B cell (primary cell): ENCODE results near the gene PPARD. TPM values are rescaled to one million over a fixed set of nuclear protein-coding genes. Genes with fewer than 3 reads are reported as not detected.

ENCODE experiments used
- ATAC-seq: fragments of 200-7000 bp; cut with Tn5 transposase; one replicate; pipeline ENCODE4 v1.10.0; 2021; ENCODE audit warnings: low read depth, mild to moderate bottlenecking, moderate number of reproducible peaks, moderate library complexity
- CTCF ChIA-PET: fragments of 350-600 bp; sonication (Branson Sonifier 250); formaldehyde crosslinking; loops from one replicate; lab custom pipeline; 2021; ENCODE audit warnings: antibody characterized with exemption, inconsistent platforms; lab: Charles Lee
- POLR2A ChIA-PET: fragments of 350-600 bp; sonication (Branson Sonifier 250); formaldehyde crosslinking; loops from one replicate; lab custom pipeline; 2021; ENCODE audit warnings: antibody characterized with exemption; lab: Charles Lee
- DNase-seq: peaks from one replicate; pipeline ENCODE4 v3.0.0; 2013
- H2AFZ ChIP-seq: 2 replicates; pipeline ENCODE4 v1.6.1; 2012; ENCODE audit warnings: mild to moderate bottlenecking, low read depth, low read length; ENCODE audit not compliant: insufficient read depth, poor library complexity, severe bottlenecking
- H3K27ac ChIP-seq, 2 donors: 1 replicate in 1 of 2; 2 replicates in 1 of 2; pipeline ENCODE4 v1.5.1; 2012 to 2013; ENCODE audit warnings: low read length in 2 of 2, mild to moderate bottlenecking in 2 of 2, moderate library complexity in 1 of 2
- H3K27me3 ChIP-seq, 4 experiments: fragments of 200-600 bp in 1 of 4; sonication (generic) in 1 of 4; replicated peaks in 1 of 4; 1 replicate in 2 of 4; 2 replicates in 2 of 4; pipeline versions ENCODE4 v1.6.1 to v1.7.0; 2013 to 2016; ENCODE audit warnings: low read length in 3 of 4, mild to moderate bottlenecking in 2 of 4, mixed read lengths in 1 of 4, moderate library complexity in 1 of 4; ENCODE audit not compliant: insufficient read depth in 4 of 4, control insufficient read depth in 3 of 4; ENCODE audit errors: control extremely low read depth in 1 of 4
- H3K36me3 ChIP-seq, 2 experiments: replicated peaks in 1 of 2; 1 replicate in 1 of 2; 2 replicates in 1 of 2; pipeline versions ENCODE4 v1.6.1 to v1.7.1; 2013; ENCODE audit warnings: low read length in 1 of 2; ENCODE audit not compliant: insufficient read depth in 2 of 2, control insufficient read depth in 1 of 2; ENCODE audit errors: control extremely low read depth in 1 of 2, extremely low read depth in 1 of 2
- H3K4me1 ChIP-seq, 2 donors: fragments of 200-600 bp in 1 of 2; sonication (generic) in 1 of 2; 1 replicate in 1 of 2; 2 replicates in 1 of 2; pipeline versions ENCODE4 v1.5.1 to v1.6.1; 2013 to 2017; ENCODE audit warnings: low read length in 2 of 2; ENCODE audit not compliant: control insufficient read depth in 2 of 2, insufficient read depth in 2 of 2
- H3K4me2 ChIP-seq: replicated peaks from 2 replicates; pipeline ENCODE3; 2012; ENCODE audit warnings: mild to moderate bottlenecking, low read depth, low read length; ENCODE audit not compliant: poor library complexity, severe bottlenecking
- H3K4me3 ChIP-seq, 5 experiments: fragments of 200-600 bp in 1 of 5; sonication (generic) in 1 of 5; 1 replicate in 3 of 5; 2 replicates in 2 of 5; pipeline versions ENCODE4 v1.5.1 to v1.7.0; 2011 to 2016; ENCODE audit warnings: low read length in 4 of 5, mild to moderate bottlenecking in 4 of 5, low read depth in 2 of 5, control low read depth in 1 of 5, moderate library complexity in 1 of 5; ENCODE audit not compliant: insufficient read depth in 1 of 5; ENCODE audit errors: control extremely low read depth in 1 of 5, extremely low read depth in 1 of 5
- H3K79me2 ChIP-seq: fragments of 200-600 bp; sonication (generic); one replicate; pipeline ENCODE4 v1.6.0; 2016; ENCODE audit warnings: low read length; ENCODE audit not compliant: control insufficient read depth, insufficient read depth
- H3K9ac ChIP-seq: fragments of 200-600 bp; sonication (generic); 2 replicates; pipeline ENCODE4 v1.6.1; 2017; ENCODE audit warnings: mild to moderate bottlenecking, low read length, moderate library complexity
- H3K9me3 ChIP-seq, 3 donors: one replicate each; pipeline versions ENCODE4 v1.6.1 to v1.7.1; 2013; ENCODE audit warnings: low read length in 2 of 3; ENCODE audit not compliant: control insufficient read depth in 2 of 3, insufficient read depth in 1 of 3; ENCODE audit errors: control extremely low read depth in 1 of 3
- H4K20me1 ChIP-seq: 2 replicates; pipeline ENCODE4 v1.6.0; 2012; ENCODE audit warnings: mild to moderate bottlenecking, low read length; ENCODE audit not compliant: insufficient read depth, control insufficient read depth, poor library complexity, severe bottlenecking
- H3K27ac Mint-ChIP-seq: one replicate; pipeline ENCODE4 v1.8.0; 2021; ENCODE audit warnings: mixed read lengths
- H3K27me3 Mint-ChIP-seq: one replicate; pipeline ENCODE4 v1.8.0; 2021; ENCODE audit warnings: mixed read lengths
- H3K4me1 Mint-ChIP-seq: one replicate; pipeline ENCODE4 v1.8.0; 2021; ENCODE audit warnings: mixed read lengths
- H3K4me3 Mint-ChIP-seq: one replicate; pipeline ENCODE4 v1.8.0; 2021; ENCODE audit warnings: mixed read lengths
- H3K9me3 Mint-ChIP-seq: one replicate; pipeline ENCODE4 v1.8.0; 2022; ENCODE audit warnings: mixed read lengths; ENCODE audit not compliant: insufficient read depth
- EZH2 ChIP-seq: IDR thresholded peaks from 2 replicates; pipeline ENCODE4 v1.6.1; 2012; ENCODE audit warnings: borderline replicate concordance, low read depth, mild to moderate bottlenecking, moderate library complexity, low read length; ENCODE audit not compliant: insufficient read depth, poor library complexity, severe bottlenecking
- WGBS: methylation state at CpG from one replicate; pipeline ENCODE4 v1.1.5; 2013; ENCODE audit warnings: missing lambda C conversion rate; ENCODE audit not compliant: insufficient coverage; 5-methylcytosine and 5-hydroxymethylcytosine counted together
- intact Hi-C: fragments of 100-400 bp; cut with micrococcal nuclease; formaldehyde crosslinking; loops from one replicate; pipeline ENCODE4 v1.10.0; 2022
- polyA plus RNA-seq: library from polyadenylated mRNA; depleted of rRNA; stranded (reverse); fragments of >200 nt; gene quantifications from 2 replicates; pipeline ENCODE4 v1.2.3, GENCODE V29; 2012
- total RNA-seq, 2 donors: library from RNA; stranded (reverse); fragments of 120-200 nt in 1 of 2; gene quantifications; 1 replicate in 1 of 2; 2 replicates in 1 of 2; pipeline versions ENCODE4 v1.2.3 to v1.2.4, GENCODE V29; 2013 to 2022
- TF ChIP-seq, protein P1 (sequence below): fragments of 200-600 bp; IDR thresholded peaks from one replicate; pipeline ENCODE4 v1.8.0; 2022; ENCODE audit warnings: antibody characterized with exemption, mild to moderate bottlenecking

The PPARD gene
- total and polyA plus RNA-seq, 2 donors (not counting 1 experiment from before 2014, with no cell fraction given): 37.9 to 38.9 TPM

DNA sequence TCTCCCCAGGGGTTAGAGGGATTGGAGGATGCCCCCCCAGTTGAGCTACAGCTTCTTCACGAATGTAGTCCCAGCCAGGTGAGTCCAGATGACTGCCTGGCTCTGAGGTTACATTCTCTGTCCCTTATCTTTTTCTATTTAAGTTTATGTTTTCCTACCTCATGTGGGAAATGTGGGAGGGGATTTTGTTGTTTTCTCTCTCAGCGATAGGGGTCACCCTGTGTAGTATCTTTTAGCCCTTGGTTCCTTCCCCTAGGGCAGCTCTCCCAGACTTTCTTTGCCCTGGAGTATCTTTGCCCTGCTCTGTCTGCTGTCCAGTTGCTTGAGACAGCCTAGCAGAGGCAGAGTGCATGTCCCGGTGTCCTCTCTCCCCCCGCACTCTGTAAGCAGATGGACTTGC, 115.5 kb downstream of the PPARD start:
- Histone ChIP-seq H3K36me3 (peaks cover 4 to 19% of the 10 kb centered on the region in 2 experiments), H3K4me1 (peaks cover 5 to 6% of the 10 kb centered on the region in 2 donors), H2AFZ (no peak overlapping the region), H3K79me2 (peaks cover 4% of the 10 kb centered on the region), H3K4me3 (no peak overlapping the region), H3K27me3 (no peaks in the 10 kb centered on the region), H3K4me2 (no peak overlapping the region), H3K27ac (no peak overlapping the region), H3K9ac (no peak overlapping the region), H3K9me3 (no peaks in the 10 kb centered on the region), H4K20me1 (peaks cover 8% of the 10 kb centered on the region)
- intact Hi-C loops: no loop called here
- DNase-seq (no peak), ATAC-seq (no peak)
- Mint-ChIP-seq H3K27ac (no peak overlapping the region), H3K4me1 (peaks cover 17% of the 10 kb centered on the region), H3K27me3 (no peaks in the 10 kb centered on the region), H3K4me3 (no peak overlapping the region), H3K9me3 (no peaks in the 10 kb centered on the region)
- POLR2A ChIA-PET: interaction anchor here (0.5 to 0.6 kb wide), 2 partner anchors 13 to 116 kb away, joined by 3 to 4 read pairs; no protein-coding TSS in a partner anchor
- TF ChIP-seq, protein P1, sequence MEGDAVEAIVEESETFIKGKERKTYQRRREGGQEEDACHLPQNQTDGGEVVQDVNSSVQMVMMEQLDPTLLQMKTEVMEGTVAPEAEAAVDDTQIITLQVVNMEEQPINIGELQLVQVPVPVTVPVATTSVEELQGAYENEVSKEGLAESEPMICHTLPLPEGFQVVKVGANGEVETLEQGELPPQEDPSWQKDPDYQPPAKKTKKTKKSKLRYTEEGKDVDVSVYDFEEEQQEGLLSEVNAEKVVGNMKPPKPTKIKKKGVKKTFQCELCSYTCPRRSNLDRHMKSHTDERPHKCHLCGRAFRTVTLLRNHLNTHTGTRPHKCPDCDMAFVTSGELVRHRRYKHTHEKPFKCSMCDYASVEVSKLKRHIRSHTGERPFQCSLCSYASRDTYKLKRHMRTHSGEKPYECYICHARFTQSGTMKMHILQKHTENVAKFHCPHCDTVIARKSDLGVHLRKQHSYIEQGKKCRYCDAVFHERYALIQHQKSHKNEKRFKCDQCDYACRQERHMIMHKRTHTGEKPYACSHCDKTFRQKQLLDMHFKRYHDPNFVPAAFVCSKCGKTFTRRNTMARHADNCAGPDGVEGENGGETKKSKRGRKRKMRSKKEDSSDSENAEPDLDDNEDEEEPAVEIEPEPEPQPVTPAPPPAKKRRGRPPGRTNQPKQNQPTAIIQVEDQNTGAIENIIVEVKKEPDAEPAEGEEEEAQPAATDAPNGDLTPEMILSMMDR: no peak
- no peak for TF ChIP-seq EZH2
- 100% methylated on average over 2 of the region's 4 CpGs for WGBS
- CTCF ChIA-PET: interaction anchor here (1.1 to 11.4 kb wide), 2 partner anchors 11 to 160 kb away, joined by 3 to 127 read pairs; partner anchors contain the start of gene RPL10A

DNA sequence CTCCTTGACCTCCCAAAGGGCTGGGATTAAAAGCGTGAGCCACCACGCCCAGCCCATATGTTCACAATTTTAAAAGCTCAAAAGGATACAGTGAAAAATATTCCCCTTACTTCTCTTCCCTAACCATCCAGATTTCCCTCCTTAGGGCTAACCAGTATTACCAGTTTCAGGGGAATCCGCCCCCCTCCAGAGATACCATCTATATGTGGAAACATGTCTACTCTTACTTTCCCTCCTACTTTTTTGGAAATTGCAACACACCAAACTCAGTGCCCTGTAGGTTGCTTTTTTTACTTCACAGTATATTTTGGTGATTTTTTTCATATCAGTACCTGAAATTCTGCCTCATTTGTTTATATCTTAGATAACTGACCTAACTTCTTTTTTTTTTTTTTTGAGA, 118.9 kb downstream of the PPARD start:
- DNase-seq (no peak), ATAC-seq (no peak)
- peaks cover 3% of the 10 kb centered on the region for H3K4me1 Mint-ChIP-seq
- intact Hi-C loops: no loop called here
- ChIA-PET POLR2A (no interaction called here), CTCF (interaction anchor here (0.6 to 1.9 kb wide), 4 partner anchors 12 to 166 kb away, joined by 3 to 5 read pairs (median 4); no protein-coding TSS in a partner anchor)
- peaks cover under 1% of the 10 kb centered on the region for H3K79me2 ChIP-seq
- H3K36me3 ChIP-seq: peaks cover 6 to 17% of the 10 kb centered on the region in 2 experiments
- H3K27me3 Mint-ChIP-seq: no peaks in the 10 kb centered on the region
- TF ChIP-seq, protein P1: no peak
- no peak for TF ChIP-seq EZH2
- no peaks in the 10 kb centered on the region for H4K20me1 ChIP-seq
- H3K9me3 Mint-ChIP-seq: no peaks in the 10 kb centered on the region
- WGBS: 92% methylated on average over 2 of the region's 3 CpGs
- no peaks in the 10 kb centered on the region for H3K4me1 ChIP-seq
- no peak overlapping the region for H3K27ac Mint-ChIP-seq
- no peak overlapping the region for H3K9ac ChIP-seq
- no peak overlapping the region for H3K4me3 Mint-ChIP-seq
- no peak overlapping the region for H3K27ac ChIP-seq
- no peak overlapping the region for H3K4me3 ChIP-seq
- H2AFZ ChIP-seq: no peak overlapping the region
- H3K4me2 ChIP-seq: no peak overlapping the region
- H3K27me3 ChIP-seq: no peaks in the 10 kb centered on the region
- no peaks in the 10 kb centered on the region for H3K9me3 ChIP-seq
